B cell (primary cell): ENCODE data around the gene PDIA2. TPM values are rescaled to one million over a fixed set of nuclear protein-coding genes. Genes with fewer than 3 reads are reported as not detected.
A peak's percentile ranks its signal among the peaks of the same experiment; 100 is the strongest.

Experiments
- ATAC-seq: fragments of 200-7000 bp; cut with Tn5 transposase; one replicate; pipeline ENCODE4 v1.10.0; 2021; ENCODE audit warnings: low read depth, mild to moderate bottlenecking, moderate number of reproducible peaks, moderate library complexity
- CTCF ChIA-PET: fragments of 350-600 bp; sonication (Branson Sonifier 250); formaldehyde crosslinking; loops from one replicate; lab custom pipeline; 2021; ENCODE audit warnings: antibody characterized with exemption, inconsistent platforms; lab: Charles Lee
- POLR2A ChIA-PET: fragments of 350-600 bp; sonication (Branson Sonifier 250); formaldehyde crosslinking; loops from one replicate; lab custom pipeline; 2021; ENCODE audit warnings: antibody characterized with exemption; lab: Charles Lee
- DNase-seq: peaks from one replicate; pipeline ENCODE4 v3.0.0; 2013
- H2AFZ ChIP-seq: 2 replicates; pipeline ENCODE4 v1.6.1; 2012; ENCODE audit warnings: mild to moderate bottlenecking, low read depth, low read length; ENCODE audit not compliant: insufficient read depth, poor library complexity, severe bottlenecking
- H3K27ac ChIP-seq, 2 donors: 1 replicate in 1 of 2; 2 replicates in 1 of 2; pipeline ENCODE4 v1.5.1; 2012 to 2013; ENCODE audit warnings: low read length in 2 of 2, mild to moderate bottlenecking in 2 of 2, moderate library complexity in 1 of 2
- H3K27me3 ChIP-seq, 4 experiments: fragments of 200-600 bp in 1 of 4; sonication (generic) in 1 of 4; replicated peaks in 1 of 4; 1 replicate in 2 of 4; 2 replicates in 2 of 4; pipeline versions ENCODE4 v1.6.1 to v1.7.0; 2013 to 2016; ENCODE audit warnings: low read length in 3 of 4, mild to moderate bottlenecking in 2 of 4, mixed read lengths in 1 of 4, moderate library complexity in 1 of 4; ENCODE audit not compliant: insufficient read depth in 4 of 4, control insufficient read depth in 3 of 4; ENCODE audit errors: control extremely low read depth in 1 of 4
- H3K36me3 ChIP-seq, 2 experiments: replicated peaks in 1 of 2; 1 replicate in 1 of 2; 2 replicates in 1 of 2; pipeline versions ENCODE4 v1.6.1 to v1.7.1; 2013; ENCODE audit warnings: low read length in 1 of 2; ENCODE audit not compliant: insufficient read depth in 2 of 2, control insufficient read depth in 1 of 2; ENCODE audit errors: control extremely low read depth in 1 of 2, extremely low read depth in 1 of 2
- H3K4me1 ChIP-seq, 2 donors: fragments of 200-600 bp in 1 of 2; sonication (generic) in 1 of 2; 1 replicate in 1 of 2; 2 replicates in 1 of 2; pipeline versions ENCODE4 v1.5.1 to v1.6.1; 2013 to 2017; ENCODE audit warnings: low read length in 2 of 2; ENCODE audit not compliant: control insufficient read depth in 2 of 2, insufficient read depth in 2 of 2
- H3K4me2 ChIP-seq: replicated peaks from 2 replicates; pipeline ENCODE3; 2012; ENCODE audit warnings: mild to moderate bottlenecking, low read depth, low read length; ENCODE audit not compliant: poor library complexity, severe bottlenecking
- H3K4me3 ChIP-seq, 5 experiments: fragments of 200-600 bp in 1 of 5; sonication (generic) in 1 of 5; 1 replicate in 3 of 5; 2 replicates in 2 of 5; pipeline versions ENCODE4 v1.5.1 to v1.7.0; 2011 to 2016; ENCODE audit warnings: low read length in 4 of 5, mild to moderate bottlenecking in 4 of 5, low read depth in 2 of 5, control low read depth in 1 of 5, moderate library complexity in 1 of 5; ENCODE audit not compliant: insufficient read depth in 1 of 5; ENCODE audit errors: control extremely low read depth in 1 of 5, extremely low read depth in 1 of 5
- H3K79me2 ChIP-seq: fragments of 200-600 bp; sonication (generic); one replicate; pipeline ENCODE4 v1.6.0; 2016; ENCODE audit warnings: low read length; ENCODE audit not compliant: control insufficient read depth, insufficient read depth
- H3K9ac ChIP-seq: fragments of 200-600 bp; sonication (generic); 2 replicates; pipeline ENCODE4 v1.6.1; 2017; ENCODE audit warnings: mild to moderate bottlenecking, low read length, moderate library complexity
- H3K9me3 ChIP-seq, 3 donors: one replicate each; pipeline versions ENCODE4 v1.6.1 to v1.7.1; 2013; ENCODE audit warnings: low read length in 2 of 3; ENCODE audit not compliant: control insufficient read depth in 2 of 3, insufficient read depth in 1 of 3; ENCODE audit errors: control extremely low read depth in 1 of 3
- H4K20me1 ChIP-seq: 2 replicates; pipeline ENCODE4 v1.6.0; 2012; ENCODE audit warnings: mild to moderate bottlenecking, low read length; ENCODE audit not compliant: insufficient read depth, control insufficient read depth, poor library complexity, severe bottlenecking
- H3K27ac Mint-ChIP-seq: one replicate; pipeline ENCODE4 v1.8.0; 2021; ENCODE audit warnings: mixed read lengths
- H3K27me3 Mint-ChIP-seq: one replicate; pipeline ENCODE4 v1.8.0; 2021; ENCODE audit warnings: mixed read lengths
- H3K4me1 Mint-ChIP-seq: one replicate; pipeline ENCODE4 v1.8.0; 2021; ENCODE audit warnings: mixed read lengths
- H3K4me3 Mint-ChIP-seq: one replicate; pipeline ENCODE4 v1.8.0; 2021; ENCODE audit warnings: mixed read lengths
- H3K9me3 Mint-ChIP-seq: one replicate; pipeline ENCODE4 v1.8.0; 2022; ENCODE audit warnings: mixed read lengths; ENCODE audit not compliant: insufficient read depth
- EZH2 ChIP-seq: IDR thresholded peaks from 2 replicates; pipeline ENCODE4 v1.6.1; 2012; ENCODE audit warnings: borderline replicate concordance, low read depth, mild to moderate bottlenecking, moderate library complexity, low read length; ENCODE audit not compliant: insufficient read depth, poor library complexity, severe bottlenecking
- WGBS: methylation state at CpG from one replicate; pipeline ENCODE4 v1.1.5; 2013; ENCODE audit warnings: missing lambda C conversion rate; ENCODE audit not compliant: insufficient coverage; 5-methylcytosine and 5-hydroxymethylcytosine counted together
- intact Hi-C: fragments of 100-400 bp; cut with micrococcal nuclease; formaldehyde crosslinking; loops from one replicate; pipeline ENCODE4 v1.10.0; 2022
- polyA plus RNA-seq: library from polyadenylated mRNA; depleted of rRNA; stranded (reverse); fragments of >200 nt; gene quantifications from 2 replicates; pipeline ENCODE4 v1.2.3, GENCODE V29; 2012
- total RNA-seq, 2 donors: library from RNA; stranded (reverse); fragments of 120-200 nt in 1 of 2; gene quantifications; 1 replicate in 1 of 2; 2 replicates in 1 of 2; pipeline versions ENCODE4 v1.2.3 to v1.2.4, GENCODE V29; 2013 to 2022
- TF ChIP-seq, protein P1 (sequence below): fragments of 200-600 bp; IDR thresholded peaks from one replicate; pipeline ENCODE4 v1.8.0; 2022; ENCODE audit warnings: antibody characterized with exemption, mild to moderate bottlenecking

Gene PDIA2
- total and polyA plus RNA-seq, 2 donors (not counting 1 experiment from before 2014, with no cell fraction given): 0.06 TPM; not detected in 1

DNA sequence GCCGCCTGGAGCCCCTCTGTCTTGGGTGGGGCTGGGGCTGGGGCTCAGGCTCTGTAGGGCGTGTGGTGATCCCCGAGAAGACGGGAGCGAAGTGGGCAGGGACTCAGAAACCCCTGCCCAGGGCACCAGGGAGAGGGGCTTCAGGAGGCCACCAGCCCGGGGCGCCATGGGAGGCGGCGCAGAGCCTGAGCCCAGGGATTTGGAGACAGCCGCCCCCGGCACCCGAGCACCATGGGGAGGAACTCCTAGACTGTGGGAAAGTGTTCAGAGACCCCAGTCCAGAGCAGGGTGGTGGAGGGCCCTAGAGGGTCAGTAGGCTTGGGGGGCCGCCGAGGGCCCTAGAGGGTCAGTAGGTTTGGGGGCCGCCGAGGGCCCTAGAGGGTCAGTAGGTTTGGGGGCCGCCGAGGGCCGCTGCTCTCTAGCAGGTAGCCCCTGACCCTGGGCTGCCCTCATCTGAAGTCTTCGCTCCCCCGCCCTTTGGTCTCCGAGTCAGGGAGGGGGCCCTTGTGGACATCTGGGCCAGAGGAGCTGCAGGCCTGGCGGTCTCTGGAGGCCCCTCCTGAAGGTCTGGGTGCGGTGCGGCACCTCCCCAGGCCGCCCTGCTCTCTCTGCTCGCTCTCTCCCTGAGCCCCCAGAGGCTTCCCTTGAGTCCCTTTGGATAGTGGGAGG lies 1.8 kb upstream of the PDIA2 start:
- no peaks in the 10 kb centered on the region for H4K20me1 ChIP-seq
- no peak overlapping the region for H3K27ac ChIP-seq
- no peak overlapping the region for H3K9ac ChIP-seq
- no peak overlapping the region for H3K4me3 ChIP-seq
- TF ChIP-seq, protein P1, sequence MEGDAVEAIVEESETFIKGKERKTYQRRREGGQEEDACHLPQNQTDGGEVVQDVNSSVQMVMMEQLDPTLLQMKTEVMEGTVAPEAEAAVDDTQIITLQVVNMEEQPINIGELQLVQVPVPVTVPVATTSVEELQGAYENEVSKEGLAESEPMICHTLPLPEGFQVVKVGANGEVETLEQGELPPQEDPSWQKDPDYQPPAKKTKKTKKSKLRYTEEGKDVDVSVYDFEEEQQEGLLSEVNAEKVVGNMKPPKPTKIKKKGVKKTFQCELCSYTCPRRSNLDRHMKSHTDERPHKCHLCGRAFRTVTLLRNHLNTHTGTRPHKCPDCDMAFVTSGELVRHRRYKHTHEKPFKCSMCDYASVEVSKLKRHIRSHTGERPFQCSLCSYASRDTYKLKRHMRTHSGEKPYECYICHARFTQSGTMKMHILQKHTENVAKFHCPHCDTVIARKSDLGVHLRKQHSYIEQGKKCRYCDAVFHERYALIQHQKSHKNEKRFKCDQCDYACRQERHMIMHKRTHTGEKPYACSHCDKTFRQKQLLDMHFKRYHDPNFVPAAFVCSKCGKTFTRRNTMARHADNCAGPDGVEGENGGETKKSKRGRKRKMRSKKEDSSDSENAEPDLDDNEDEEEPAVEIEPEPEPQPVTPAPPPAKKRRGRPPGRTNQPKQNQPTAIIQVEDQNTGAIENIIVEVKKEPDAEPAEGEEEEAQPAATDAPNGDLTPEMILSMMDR: no peak
- no peak for TF ChIP-seq EZH2
- peaks cover 0 to 27% (median 3%) of the 10 kb centered on the region in 4 experiments for H3K27me3 ChIP-seq
- 62% methylated on average over 25 of the region's 27 CpGs for WGBS
- ATAC-seq: no peak
- Mint-ChIP-seq H3K27ac (no peak overlapping the region), H3K9me3 (no peaks in the 10 kb centered on the region), H3K4me1 (peaks cover 3% of the 10 kb centered on the region), H3K27me3 (peaks cover 15% of the 10 kb centered on the region), H3K4me3 (no peak overlapping the region)
- no peak overlapping the region for H2AFZ ChIP-seq
- peak overlapping the region; percentile 52 for H3K4me2 ChIP-seq
- peaks cover 0 to under 1% (median 0%) of the 10 kb centered on the region in 3 donors for H3K9me3 ChIP-seq
- no peak for DNase-seq
- CTCF ChIA-PET: no interaction called here
- POLR2A ChIA-PET: no interaction called here
- H3K79me2 ChIP-seq: no peaks in the 10 kb centered on the region
- H3K4me1 ChIP-seq: peaks cover 0 to 7% of the 10 kb centered on the region in 2 donors
- no peaks in the 10 kb centered on the region for H3K36me3 ChIP-seq
- intact Hi-C loops: no loop called here

DNA sequence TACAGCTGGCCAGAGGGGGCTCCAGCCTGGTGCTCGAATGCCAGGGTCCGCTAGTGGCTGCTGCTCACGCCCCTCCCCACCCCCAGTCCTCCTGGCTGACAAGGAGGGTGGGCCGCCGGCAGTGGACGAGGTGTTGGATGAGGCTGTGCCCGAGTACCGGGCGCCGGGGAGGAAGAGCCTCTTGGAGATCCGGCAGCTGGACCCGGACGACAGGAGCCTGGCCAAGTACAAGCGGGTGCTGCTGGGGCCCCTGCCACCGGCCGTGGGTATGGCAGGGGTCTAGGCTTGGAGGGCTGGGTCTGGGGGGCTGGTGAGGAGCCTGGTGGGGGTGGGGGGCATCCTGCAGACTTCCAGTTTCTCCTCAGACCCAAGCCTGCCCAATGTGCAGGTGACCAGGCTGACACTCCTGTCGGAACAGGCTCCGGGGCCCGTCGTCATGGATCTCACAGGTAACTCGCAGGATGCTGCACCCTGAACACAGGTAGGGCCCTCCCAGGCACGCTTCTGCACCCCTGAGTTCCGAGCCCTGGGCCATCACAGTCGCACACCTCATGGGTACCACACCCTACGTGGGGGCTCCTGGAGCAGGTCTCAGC lies 1.2 kb upstream of the PDIA2 start:
- no peaks in the 10 kb centered on the region for H3K36me3 ChIP-seq
- Mint-ChIP-seq H3K27me3 (peaks cover 10% of the 10 kb centered on the region), H3K27ac (no peak overlapping the region), H3K4me3 (no peak overlapping the region), H3K4me1 (no peaks in the 10 kb centered on the region), H3K9me3 (no peaks in the 10 kb centered on the region)
- CTCF ChIA-PET: interaction anchor here (0.6 kb wide), 1 partner anchor 13 kb away, joined by 6 read pairs; no protein-coding TSS in a partner anchor
- 79% methylated on average over 14 of the region's 25 CpGs for WGBS
- POLR2A ChIA-PET: no interaction called here
- H3K4me3 ChIP-seq: no peak overlapping the region
- TF ChIP-seq, protein P1: no peak
- no peak for TF ChIP-seq EZH2
- H2AFZ ChIP-seq: no peak overlapping the region
- H3K9me3 ChIP-seq: peaks cover 0 to 6% (median 0%) of the 10 kb centered on the region in 3 donors
- no peak overlapping the region for H3K4me2 ChIP-seq
- no peak overlapping the region for H3K9ac ChIP-seq
- ATAC-seq (no peak), DNase-seq (no peak)
- intact Hi-C loops: no loop called here
- peaks cover 0 to 7% of the 10 kb centered on the region in 2 donors for H3K4me1 ChIP-seq
- no peaks in the 10 kb centered on the region for H3K79me2 ChIP-seq
- peaks cover 0 to 21% (median 3%) of the 10 kb centered on the region in 4 experiments for H3K27me3 ChIP-seq
- no peak overlapping the region for H3K27ac ChIP-seq
- no peaks in the 10 kb centered on the region for H4K20me1 ChIP-seq
